ENCODE data around the gene FAM177A1. TPM values are rescaled to one million over a fixed set of nuclear protein-coding genes. Genes with fewer than 3 reads are reported as not detected.
"Not testable (repeated sequence)": the region's sequence is repeated elsewhere in the genome, so short reads cannot be mapped to it uniquely, and the experiment has no call there.

Gene FAM177A1
- total RNA-seq, 1 experiment from 2014 or later: 46.2 TPM

- H3K9me2 ChIP-seq (ENCODE audit: insufficient read depth): no peaks in the 10 kb centered on the region
- POLR2A ChIA-PET: no interaction called here
These were observed 13.5 kb upstream of the FAM177A1 start for GRCh38 chr14:35032562-35032961.

GRCh38 chr14:35034440-35034833, 11.6 kb upstream of the FAM177A1 start:
- ChIA-PET RAD21 (ENCODE audit: low non-redundant PET in 1 of 2, low total read pairs in 2 of 2, uncharacterized antibody in 2 of 2, unreplicated experiment in 2 of 2) (no interaction called here), CTCF (no interaction called here), POLR2A (no interaction called here)
- Histone ChIP-seq H3K79me2 (ENCODE audit: insufficient read depth, low read length) (no peaks in the 10 kb centered on the region), H3K36me3 (ENCODE audit: control insufficient read depth in 1 of 2, insufficient read depth in 2 of 2, low read length in 2 of 2) (0 out of 4 replicates have a peak, but pooled peaks cover 0 to under 1% of the 10 kb centered on the region in 2 experiments), H2AFZ (ENCODE audit: low read depth, low read length, poor library complexity, severe bottlenecking) (no peak overlapping the region), H3K4me3 (replicated peaks in 1 of 2; ENCODE audit: low read depth in 1 of 2, low read length in 2 of 2) (no peak overlapping the region), H3K4me2 (ENCODE audit: low read length) (no peak overlapping the region), H3K9me3 (ENCODE audit: control insufficient read depth in 1 of 2, insufficient read depth in 1 of 2, low read depth in 1 of 2, low read length in 2 of 2) (no peaks in the 10 kb centered on the region), H3K9me2 (ENCODE audit: insufficient read depth) (no peaks in the 10 kb centered on the region), H3K27ac (ENCODE audit: low read depth, low read length) (no peak overlapping the region), H3K27me3 (ENCODE audit: insufficient read depth, low read length) (no peaks in the 10 kb centered on the region), H3K9ac (ENCODE audit: low read length) (no peak overlapping the region), H3K4me1 (ENCODE audit: control insufficient read depth in 1 of 2, insufficient read depth in 2 of 2, low read length in 2 of 2) (no peaks in the 10 kb centered on the region), H4K20me1 (ENCODE audit: insufficient read depth) (no peaks in the 10 kb centered on the region)
- intact Hi-C loops (cut with micrococcal nuclease): no loop called here
- TF ChIP-seq ZBTB33 (IDR thresholded peaks at IDR 0.05; ENCODE audit: extremely low read depth, insufficient replicate concordance, low read length) (no peak), FOSL1 (IDR thresholded peaks at IDR 0.05; ENCODE audit: low read depth) (no peak)
- no peak for ATAC-seq
- no peak for DNase-seq (ENCODE audit: low read depth, low spot score)
- BruUV-seq (replicated peaks): no TSS peak

More at GRCh38 chr14:35032562-35032961, 13.5 kb upstream of the FAM177A1 start:
- DNase-seq (ENCODE audit: low read depth, low spot score): no peak
- H3K9ac ChIP-seq (ENCODE audit: low read length): no peak overlapping the region
- no peaks in the 10 kb centered on the region for H3K79me2 ChIP-seq (ENCODE audit: insufficient read depth, low read length)
- intact Hi-C loops (cut with micrococcal nuclease): no loop called here
- BruUV-seq (replicated peaks): no TSS peak
- no peaks in the 10 kb centered on the region for H4K20me1 ChIP-seq (ENCODE audit: insufficient read depth)
- no peaks in the 10 kb centered on the region for H3K4me1 ChIP-seq (ENCODE audit: control insufficient read depth in 1 of 2, insufficient read depth in 2 of 2, low read length in 2 of 2)
- no peak overlapping the region for H3K27ac ChIP-seq (ENCODE audit: low read depth, low read length)
- TF ChIP-seq CTCF (IDR thresholded peaks at IDR 0.05 in 2 of 3, conservative IDR thresholded peaks at IDR 0.05 in 1 of 3; ENCODE audit: borderline replicate concordance in 1 of 3, insufficient read depth in 1 of 3, low read depth in 2 of 3, low read length in 2 of 3) (no peak), CEBPB (IDR thresholded peaks at IDR 0.05; ENCODE audit: low read depth) (no peak), FOSL1 (IDR thresholded peaks at IDR 0.05; ENCODE audit: low read depth) (no peak)
- H3K36me3 ChIP-seq (ENCODE audit: control insufficient read depth in 1 of 2, insufficient read depth in 2 of 2, low read length in 2 of 2): peaks cover 0 to 9% of the 10 kb centered on the region in 2 experiments; a peak in 2 of 4 replicates
- no peaks in the 10 kb centered on the region for H3K9me3 ChIP-seq (ENCODE audit: control insufficient read depth in 1 of 2, insufficient read depth in 1 of 2, low read depth in 1 of 2, low read length in 2 of 2)
- no peak for ATAC-seq
- H2AFZ ChIP-seq (ENCODE audit: low read depth, low read length, poor library complexity, severe bottlenecking): no peak overlapping the region
- no peak overlapping the region for H3K4me3 ChIP-seq (replicated peaks in 1 of 2; ENCODE audit: low read depth in 1 of 2, low read length in 2 of 2)
- RAD21 ChIA-PET (ENCODE audit: low non-redundant PET in 1 of 2, low total read pairs in 2 of 2, uncharacterized antibody in 2 of 2, unreplicated experiment in 2 of 2): no interaction called here
- H3K27me3 ChIP-seq (ENCODE audit: insufficient read depth, low read length): no peaks in the 10 kb centered on the region
- no peak overlapping the region for H3K4me2 ChIP-seq (ENCODE audit: low read length)
- CTCF ChIA-PET: no interaction called here

- H3K9me2 ChIP-seq (ENCODE audit: insufficient read depth); H3K4me2 ChIP-seq (ENCODE audit: low read length); H4K20me1 ChIP-seq (ENCODE audit: insufficient read depth); DNase-seq (ENCODE audit: low read depth, low spot score); H3K27ac ChIP-seq (ENCODE audit: low read depth, low read length); H3K4me1 ChIP-seq (ENCODE audit: control insufficient read depth in 1 of 2, insufficient read depth in 2 of 2, low read length in 2 of 2); H3K9ac ChIP-seq (ENCODE audit: low read length); H2AFZ ChIP-seq (ENCODE audit: low read depth, low read length, poor library complexity, severe bottlenecking); H3K36me3 ChIP-seq (ENCODE audit: control insufficient read depth in 1 of 2, insufficient read depth in 2 of 2, low read length in 2 of 2); H3K9me3 ChIP-seq (ENCODE audit: control insufficient read depth in 1 of 2, insufficient read depth in 1 of 2, low read depth in 1 of 2, low read length in 2 of 2); H3K4me3 ChIP-seq (replicated peaks in 1 of 2; ENCODE audit: low read depth in 1 of 2, low read length in 2 of 2); POLR2A ChIA-PET; H3K79me2 ChIP-seq (ENCODE audit: insufficient read depth, low read length); H3K27me3 ChIP-seq (ENCODE audit: insufficient read depth, low read length); BruUV-seq (replicated peaks); ATAC-seq; CTCF ChIA-PET; intact Hi-C loops (cut with micrococcal nuclease): not testable (repeated sequence)
- RAD21 ChIA-PET (ENCODE audit: low non-redundant PET in 1 of 2, low total read pairs in 2 of 2, uncharacterized antibody in 2 of 2, unreplicated experiment in 2 of 2): interaction anchor here in 1 of 2 experiments (0.6 kb wide), 1 partner anchor 363 kb away, joined by 5 read pairs; no protein-coding TSS in a partner anchor
These were observed 11.0 kb upstream of the FAM177A1 start for GRCh38 chr14:35034944-35035554.
